Thoracic aorta (tissue), 2 donors: Measurements from ENCODE around the gene TEX54. TPM values are rescaled to one million over a fixed set of nuclear protein-coding genes. Genes with fewer than 3 reads are reported as not detected.

Experiments used
- ATAC-seq: fragments of 150-250 bp; one replicate; pipeline ENCODE4 v1.8.0; 2017; ENCODE audit warnings: low read depth; ENCODE audit not compliant: insufficient number of reproducible peaks, low FRiP score
- DNase-seq: peaks from one replicate; pipeline ENCODE4 v3.0.0-alpha.2; 2020; ENCODE audit warnings: low spot score
- H3K27ac ChIP-seq, 2 donors: fragments of 200-600 bp; sonication (generic); 1 replicate in 1 of 2; 2 replicates in 1 of 2; pipeline ENCODE4 v1.5.1; 2016; ENCODE audit warnings: mild to moderate bottlenecking in 2 of 2, moderate library complexity in 2 of 2
- H3K27me3 ChIP-seq: fragments of 200-600 bp; sonication (generic); replicated peaks from 2 replicates; pipeline ENCODE4 v1.6.0; 2016; ENCODE audit warnings: mild to moderate bottlenecking; ENCODE audit not compliant: insufficient read depth
- H3K36me3 ChIP-seq: fragments of 200-600 bp; sonication (generic); one replicate; pipeline ENCODE4 v1.5.1; 2016
- H3K4me1 ChIP-seq, 2 donors: fragments of 200-600 bp; sonication (generic); 1 replicate in 1 of 2; 2 replicates in 1 of 2; pipeline versions ENCODE4 v1.5.1 to v1.6.0; 2016; ENCODE audit warnings: low read depth in 2 of 2, mild to moderate bottlenecking in 1 of 2; ENCODE audit not compliant: control insufficient read depth in 1 of 2
- H3K4me3 ChIP-seq: fragments of 200-600 bp; sonication (generic); 2 replicates; pipeline ENCODE4 v1.5.1; 2016; ENCODE audit warnings: mild to moderate bottlenecking
- H3K9me3 ChIP-seq: fragments of 200-600 bp; sonication (generic); 2 replicates; pipeline ENCODE4 v1.5.1; 2016
- CTCF ChIP-seq: fragments of 200-600 bp; sonication (generic); IDR thresholded peaks from one replicate; pipeline ENCODE4 v1.5.1; 2019; ENCODE audit warnings: antibody characterized with exemption
- total RNA-seq, 2 donors: library from RNA; depleted of rRNA; stranded (reverse); fragments of >200 nt; gene quantifications; one replicate each; pipeline versions ENCODE4 v1.1.0 to v1.2.3, GENCODE V29; 2016

TEX54 gene
- total RNA-seq, 2 donors from 2014 or later, result not detected

GRCh38 chr11:62805076-62805892, 27.4 kb downstream of the TEX54 start, which contains the start of gene NXF1:
Gene NXF1, minus strand, starts transcription at chr11:62805440. Its CDS starts 84 bp downstream, at chr11:62805356.
- Histone ChIP-seq H3K4me3 (peak within 1 kb of the TSS; percentile 98), H3K4me1 (peaks cover 13 to 28% of the 10 kb centered on the region in 2 donors), H3K36me3 (peaks cover 25% of the 10 kb centered on the region), H3K27me3 (no peaks in the 10 kb centered on the region), H3K27ac (peak within 1 kb of the TSS; percentile 86 to 94), H3K9me3 (no peaks in the 10 kb centered on the region)
- TF ChIP-seq CTCF, result no peak
- DNase-seq, result peak; percentile 72
- peak; percentile 89 for ATAC-seq

GRCh38 chr11:62804310-62805075, 28.1 kb downstream of the TEX54 start:
- Histone ChIP-seq H3K36me3 (peaks cover 33% of the 10 kb centered on the region), H3K4me1 (peaks cover 13 to 28% of the 10 kb centered on the region in 2 donors), H3K9me3 (no peaks in the 10 kb centered on the region), H3K27ac (peak overlapping the region; percentile 86 to 94), H3K4me3 (peak overlapping the region; percentile 98), H3K27me3 (no peaks in the 10 kb centered on the region)
- no peak for ATAC-seq
- DNase-seq, result no peak
- no peak for TF ChIP-seq CTCF

GRCh38 chr11:62801071-62801470, 31.6 kb downstream of the TEX54 start:
- no peak for ATAC-seq
- no peak overlapping the region for H3K4me3 ChIP-seq
- peaks cover 66% of the 10 kb centered on the region for H3K36me3 ChIP-seq
- no peak for TF ChIP-seq CTCF
- H3K4me1 ChIP-seq, result peaks cover 11 to 21% of the 10 kb centered on the region in 2 donors
- no peaks in the 10 kb centered on the region for H3K9me3 ChIP-seq
- DNase-seq, result no peak
- H3K27ac ChIP-seq, result no peak overlapping the region
- H3K27me3 ChIP-seq, result no peaks in the 10 kb centered on the region

- Histone ChIP-seq H3K27me3 (no peaks in the 10 kb centered on the region), H3K4me1 (peaks cover 8 to 14% of the 10 kb centered on the region in 2 donors), H3K36me3 (peaks cover 82% of the 10 kb centered on the region), H3K9me3 (no peaks in the 10 kb centered on the region), H3K4me3 (no peak overlapping the region), H3K27ac (no peak overlapping the region)
- no peak for TF ChIP-seq CTCF
- DNase-seq (no peak), ATAC-seq (no peak)
Observed at GRCh38 chr11:62799486-62799885, 33.2 kb downstream of the TEX54 start.

GRCh38 chr11:62796281-62796680, 36.4 kb downstream of the TEX54 start:
- Histone ChIP-seq H3K27ac (no peak overlapping the region), H3K9me3 (no peaks in the 10 kb centered on the region), H3K4me1 (peaks cover 3 to 10% of the 10 kb centered on the region in 2 donors), H3K36me3 (peaks cover 84% of the 10 kb centered on the region), H3K27me3 (no peaks in the 10 kb centered on the region), H3K4me3 (no peak overlapping the region)
- ATAC-seq (no peak), DNase-seq (no peak)
- TF ChIP-seq CTCF, result no peak
